HL-60/S4 treated with phorbol 12-myristate 13-acetate at 8.2 ng/mL for 4 days and 3 days (cell line): Measurements from ENCODE around the gene MST1.

Experiments used
- in situ Hi-C: fragments of 300-500 bp; cut with MboI; formaldehyde crosslinking; loops from 2 replicates; pipeline ENCODE4 v1.15.0; 2022; ENCODE audit warnings: low sequenced_read_pairs

The MST1 gene

DNA sequence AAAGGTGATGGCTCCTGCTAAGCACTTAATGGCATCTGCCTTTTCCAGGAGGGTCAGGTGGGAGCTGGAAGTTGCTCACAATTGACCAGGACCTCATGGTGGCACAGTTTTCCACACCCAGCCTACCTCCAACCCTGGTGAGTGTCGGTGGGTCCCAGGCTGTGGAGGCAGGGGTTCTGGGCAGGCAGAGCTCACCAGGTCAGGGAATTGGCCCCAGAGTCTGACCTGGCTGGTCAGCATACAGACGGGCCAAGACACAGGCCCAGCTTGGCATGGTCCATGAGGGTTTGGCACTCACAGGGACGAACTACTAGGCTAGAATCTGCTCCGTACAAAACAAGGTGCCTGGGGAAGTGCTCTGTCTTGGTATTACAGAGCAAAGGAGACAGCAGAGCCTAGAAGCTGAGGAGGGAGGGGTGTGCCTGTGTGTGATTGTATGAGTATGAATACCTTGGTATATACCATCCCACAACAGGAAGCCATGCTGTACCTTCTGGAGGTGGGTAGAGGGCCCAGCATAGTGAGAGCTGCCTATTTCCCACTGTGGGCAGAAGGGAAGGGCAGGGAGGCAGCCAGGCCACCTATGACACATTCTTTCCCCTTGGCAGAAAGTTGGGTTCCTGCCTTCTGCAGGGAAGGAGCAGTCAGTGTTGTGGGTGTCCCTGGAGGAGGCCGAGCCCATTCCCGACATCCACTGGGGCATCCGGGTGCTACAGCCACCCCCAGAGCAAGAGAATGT is 8.6 kb downstream of the MST1 start:
- in situ Hi-C loops: no loop called here

- in situ Hi-C loops: no loop called here
Observed at GRCh38 chr3:49675912-49676311, 13.4 kb downstream of the MST1 start.

DNA sequence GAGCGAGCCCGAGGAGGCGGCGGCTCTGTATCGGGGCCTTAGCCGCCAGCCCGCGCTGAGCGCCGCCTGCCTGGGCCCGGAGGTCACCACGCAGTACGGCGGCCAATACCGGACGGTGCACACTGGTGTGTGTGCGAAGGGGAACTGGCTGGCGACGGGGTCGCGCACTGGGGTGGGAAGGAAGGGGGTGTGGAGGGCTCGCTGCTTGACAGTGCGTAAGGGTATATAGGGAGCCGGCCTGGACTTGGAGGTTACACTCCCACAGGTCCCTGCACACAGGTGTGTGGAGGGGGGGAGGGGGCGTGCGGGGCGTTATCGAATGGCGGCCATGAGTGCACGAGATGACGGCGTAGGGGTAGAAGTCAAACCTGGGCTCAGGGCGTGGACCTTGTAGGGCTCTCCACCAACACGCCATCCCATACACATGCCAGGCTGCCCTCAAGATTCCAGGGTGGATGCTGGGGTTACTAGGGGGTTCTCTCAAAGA is 14.7 kb downstream of the MST1 start:
- in situ Hi-C loops: loop anchor here (25.0 kb wide), 1 partner anchor 112 kb away; the partner anchor contains the start of gene BSN

DNA sequence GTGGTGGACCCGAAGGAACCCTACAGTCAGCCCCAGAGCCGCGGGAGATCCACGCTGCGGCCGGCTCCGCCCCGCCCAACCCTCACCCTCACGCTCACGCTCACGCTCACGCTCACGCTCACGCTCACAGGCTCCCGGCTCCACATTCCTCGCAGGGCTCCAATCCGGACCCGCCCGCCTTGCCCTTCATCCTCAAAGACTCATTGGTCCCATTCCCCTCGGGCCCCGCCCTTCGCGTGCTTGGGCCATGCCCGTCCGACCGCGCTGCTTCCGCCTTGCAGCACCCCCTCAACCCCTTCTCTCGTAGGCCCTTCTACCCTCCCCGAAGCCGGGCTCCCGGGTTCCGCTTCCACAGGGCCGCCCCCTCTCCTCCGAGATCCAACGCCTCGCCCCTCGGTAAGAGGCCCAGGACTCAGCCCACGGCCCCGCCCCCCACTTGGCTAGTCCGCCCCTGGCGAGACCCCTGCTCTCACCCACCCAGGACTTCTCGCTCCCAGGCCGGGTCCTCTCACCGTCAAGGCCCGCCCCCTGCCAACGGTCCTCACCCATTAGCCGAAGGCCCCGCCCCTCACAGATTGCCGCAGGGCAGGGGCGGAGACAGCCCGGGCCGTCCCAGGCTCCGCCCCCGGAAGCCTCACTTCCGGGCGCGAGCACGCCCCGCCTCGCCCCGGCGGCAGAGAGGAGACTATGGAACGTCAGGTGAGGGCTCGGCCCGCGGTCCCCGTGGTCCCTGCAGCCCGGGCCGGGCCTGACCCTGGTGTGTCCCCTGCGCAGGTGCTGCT is 15.4 kb downstream of the MST1 start, which contains the start of gene APEH:
APEH (plus strand) TSS at position 637 of the 782 bp plus-strand sequence; CDS start at position 688, 51 bp downstream.
- in situ Hi-C loops: loop anchor here (25.0 kb wide), 1 partner anchor 112 kb away; the partner anchor contains the start of gene BSN

DNA sequence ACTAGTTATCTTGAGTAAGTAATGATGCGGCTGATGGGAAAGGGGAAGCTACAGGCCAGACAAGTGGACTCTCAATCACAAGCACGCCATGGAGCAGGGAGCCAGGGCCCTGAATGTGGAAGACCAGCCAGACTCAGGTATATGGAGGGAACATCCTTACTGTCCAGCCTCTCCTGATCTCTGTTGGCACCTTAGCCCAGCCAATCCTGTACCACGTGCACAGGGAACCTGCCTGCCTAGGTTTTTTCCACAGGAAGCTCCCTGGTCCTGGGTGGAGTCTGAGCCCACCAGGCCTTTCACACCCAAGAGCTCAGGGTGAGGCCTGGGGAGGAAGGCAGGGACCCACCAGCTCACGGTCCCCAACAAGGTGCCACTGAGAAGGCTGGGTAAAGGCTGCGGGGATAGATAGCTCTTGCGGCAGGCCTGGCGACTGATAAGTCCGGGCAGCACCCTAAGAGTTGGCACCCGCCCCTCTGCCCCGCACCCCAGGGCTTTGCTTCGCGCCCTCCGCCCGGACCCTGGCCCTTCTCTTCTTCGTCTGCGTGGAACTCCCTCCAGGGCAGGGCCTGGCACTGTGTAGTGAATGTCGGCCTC is 16.1 kb downstream of the MST1 start:
- in situ Hi-C loops: loop anchor here (25.0 kb wide), 1 partner anchor 111 kb away; the partner anchor contains the start of gene BSN

DNA sequence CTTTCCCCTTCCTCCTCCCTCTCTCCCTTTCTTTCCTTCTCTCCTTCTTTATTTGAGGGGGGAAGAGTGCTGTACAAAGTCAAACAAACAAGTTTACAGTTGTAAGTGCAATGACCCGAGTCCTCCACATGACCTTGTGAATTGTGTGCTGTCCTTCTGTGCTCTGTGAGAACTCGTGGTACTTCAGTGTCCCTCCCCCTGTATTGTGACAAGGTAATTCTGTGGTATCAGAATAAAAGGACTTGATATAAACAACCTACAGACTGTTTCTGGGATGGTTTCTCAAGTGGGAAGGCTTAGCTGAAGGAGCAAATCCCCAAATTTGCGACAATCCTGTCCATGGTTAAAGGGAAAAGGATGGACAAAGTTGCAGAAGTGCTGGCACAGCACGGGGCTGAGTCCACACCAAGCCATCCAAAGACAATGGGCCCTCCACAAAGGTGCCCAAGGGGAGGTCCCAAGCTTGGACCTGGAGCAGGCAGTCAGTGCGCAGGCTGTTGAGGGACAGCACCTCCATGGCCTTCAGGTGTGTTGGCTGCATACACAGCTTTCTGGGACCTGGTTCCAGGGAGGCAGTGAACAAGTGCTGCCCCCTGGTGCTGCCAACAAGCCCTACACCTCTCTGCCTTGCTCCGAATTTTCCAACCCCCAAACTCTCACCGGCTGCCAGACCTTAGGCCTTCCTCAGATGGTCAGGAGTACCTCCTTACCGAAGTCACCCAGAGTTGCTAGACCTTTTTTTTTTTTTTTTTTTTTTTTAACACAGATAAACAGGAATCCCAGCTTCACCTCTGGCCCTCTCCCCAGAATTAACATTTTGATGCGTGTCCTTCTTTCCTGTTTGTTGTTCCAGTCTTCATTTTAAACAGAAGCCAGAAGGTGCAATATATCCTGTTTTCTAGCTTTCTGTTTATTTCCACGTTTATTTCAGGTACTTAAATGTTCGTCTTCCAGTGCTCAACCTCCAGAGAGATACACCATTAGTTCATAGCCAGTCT is 17.7 kb downstream of the MST1 start:
- in situ Hi-C loops: loop anchor here (25.0 kb wide), 1 partner anchor 109 kb away; the partner anchor contains the start of gene BSN

GRCh38 chr3:49670940-49671290 is 18.4 kb downstream of the MST1 start:
- in situ Hi-C loops: loop anchor here (25.0 kb wide), 1 partner anchor 109 kb away; the partner anchor contains the start of gene BSN

- in situ Hi-C loops: loop anchor here (25.0 kb wide), 1 partner anchor 107 kb away; the partner anchor contains the start of gene BSN
Observed at GRCh38 chr3:49669352-49669751, 19.9 kb downstream of the MST1 start.

DNA sequence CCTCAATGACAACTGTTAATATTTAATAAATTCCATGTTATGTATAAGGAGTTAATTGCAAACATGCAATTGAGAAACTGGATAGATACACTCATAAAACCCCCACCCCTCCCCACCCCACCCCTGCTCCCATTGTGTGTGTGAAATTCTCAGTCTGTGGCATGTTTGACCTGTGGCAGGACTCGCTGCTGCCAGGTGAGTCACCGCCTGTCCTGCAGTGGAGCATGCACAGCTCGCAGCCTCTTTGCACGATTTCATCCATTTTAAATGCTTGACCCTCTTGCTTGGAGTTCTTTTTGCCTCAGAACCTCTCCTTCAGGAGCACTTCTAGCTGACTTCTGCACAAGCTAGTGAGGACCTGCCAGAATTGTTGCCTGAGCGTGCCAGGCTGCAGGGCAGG is 20.4 kb downstream of the MST1 start:
- in situ Hi-C loops: loop anchor here (25.0 kb wide), 1 partner anchor 107 kb away; the partner anchor contains the start of gene BSN

GRCh38 chr3:49668414-49668797 is 20.9 kb downstream of the MST1 start:
- in situ Hi-C loops: loop anchor here (25.0 kb wide), 1 partner anchor 106 kb away; the partner anchor contains the start of gene BSN

GRCh38 chr3:49667701-49668413 is 21.4 kb downstream of the MST1 start:
- in situ Hi-C loops: loop anchor here (25.0 kb wide), 1 partner anchor 106 kb away; the partner anchor contains the start of gene BSN

- in situ Hi-C loops: loop anchor here (25.0 kb wide), 1 partner anchor 104 kb away; the partner anchor contains the start of gene BSN
Observed at GRCh38 chr3:49666592-49666991, 22.7 kb downstream of the MST1 start.

GRCh38 chr3:49665822-49666519 is 23.3 kb downstream of the MST1 start:
- in situ Hi-C loops: loop anchor here (25.0 kb wide), 1 partner anchor 104 kb away; the partner anchor contains the start of gene BSN

DNA sequence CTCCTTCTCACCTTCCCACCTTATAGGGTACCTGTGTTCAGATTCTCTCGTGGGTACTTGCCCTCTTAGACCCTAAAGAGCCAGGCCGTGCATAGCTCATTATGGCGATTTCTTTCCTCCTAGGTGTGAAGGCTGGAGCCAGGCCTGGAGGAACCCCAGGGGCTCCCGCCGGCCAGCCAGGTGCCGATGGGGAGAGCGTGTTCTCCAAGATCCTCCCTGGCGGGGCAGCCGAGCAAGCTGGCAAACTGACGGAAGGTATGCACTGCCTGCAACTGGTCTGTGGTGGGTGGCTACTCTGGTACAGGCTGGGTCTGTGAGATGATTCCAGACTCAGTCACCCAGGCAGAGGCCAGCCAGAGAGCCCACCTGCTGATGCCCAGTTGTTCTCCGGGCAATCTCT is 25.0 kb downstream of the MST1 start:
- in situ Hi-C loops: loop anchor here (25.0 kb wide), 1 partner anchor 102 kb away; the partner anchor contains the start of gene BSN

DNA sequence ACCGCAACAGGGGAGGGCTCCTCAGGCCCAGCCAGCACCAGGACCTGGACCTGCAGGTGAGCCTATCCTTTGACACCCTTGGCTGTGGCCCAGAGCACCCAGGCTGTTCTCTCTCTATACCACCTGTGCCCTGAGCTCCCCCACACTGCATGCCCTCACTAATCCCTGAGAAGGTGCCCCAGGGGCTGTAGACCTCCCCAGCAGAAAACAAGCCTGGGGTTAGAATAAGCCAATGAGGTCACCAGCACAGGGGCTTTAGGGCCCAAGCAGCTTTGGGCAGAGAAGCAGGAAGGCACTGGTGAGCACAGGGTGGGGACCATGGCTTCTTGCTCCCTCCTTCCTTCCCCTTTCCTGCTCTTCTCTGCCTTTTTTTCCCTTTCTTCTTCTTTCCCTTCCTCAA is 25.4 kb downstream of the MST1 start:
- in situ Hi-C loops: loop anchor here (25.0 kb wide), 1 partner anchor 102 kb away; the partner anchor contains the start of gene BSN

- in situ Hi-C loops: loop anchor here (25.0 kb wide), 1 partner anchor 101 kb away; the partner anchor contains the start of gene BSN
Observed at GRCh38 chr3:49662720-49663413, 26.4 kb downstream of the MST1 start.

DNA sequence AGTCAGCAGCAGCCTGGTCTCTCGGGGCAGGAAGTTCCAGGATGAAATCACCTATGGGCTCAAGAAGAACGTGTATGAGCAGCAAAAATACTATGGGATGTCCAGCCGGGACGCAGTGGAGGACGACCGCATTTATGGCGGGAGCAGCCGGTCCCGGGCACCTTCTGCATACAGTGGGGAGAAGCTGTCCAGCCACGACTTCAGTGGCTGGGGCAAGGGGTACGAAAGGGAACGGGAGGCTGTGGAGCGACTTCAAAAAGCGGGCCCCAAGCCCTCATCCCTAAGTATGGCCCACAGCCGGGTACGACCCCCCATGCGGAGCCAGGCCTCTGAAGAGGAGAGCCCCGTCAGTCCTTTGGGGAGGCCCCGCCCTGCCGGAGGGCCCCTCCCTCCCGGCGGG is 27.3 kb downstream of the MST1 start:
- in situ Hi-C loops: loop anchor here (25.0 kb wide), 1 partner anchor 100 kb away; the partner anchor contains the start of gene BSN
